SK-N-SH treated with all-trans-retinoic acid at 6 μM for 48 hours (cell line): ENCODE results near the gene ASCC1.

Experiments
- ATAC-seq: fragments of 200-7000 bp; cut with Tn5 transposase; 3 replicates; pipeline ENCODE4 v1.9.1; 2020; ENCODE audit warnings: mild to moderate bottlenecking, moderate library complexity
- ARNTL ChIP-seq: fragments of 450-650 bp; formaldehyde crosslinking; IDR thresholded peaks from 2 replicates; pipeline ENCODE4 v1.5.0; 2020; ENCODE audit warnings: low read depth, mild to moderate bottlenecking, moderate library complexity, borderline replicate concordance
- BACH2 ChIP-seq: fragments of 250-450 bp; sonication (Bioruptor Pico); IDR thresholded peaks from 2 replicates; pipeline ENCODE4 v1.9.0; 2021; ENCODE audit warnings: mild to moderate bottlenecking, borderline replicate concordance
- CSDC2 ChIP-seq: fragments of 250-450 bp; sonication (Bioruptor Pico); IDR thresholded peaks from 2 replicates; pipeline ENCODE4 v1.5.0; 2020; ENCODE audit warnings: mild to moderate bottlenecking, moderate library complexity
- CSRNP3 ChIP-seq: fragments of 250-450 bp; sonication (Bioruptor Pico); IDR thresholded peaks from 2 replicates; pipeline ENCODE4 v1.5.1; 2021; ENCODE audit warnings: mild to moderate bottlenecking, moderate library complexity
- ESRRG ChIP-seq: fragments of 250-450 bp; sonication (Bioruptor Pico); IDR thresholded peaks from 2 replicates; pipeline ENCODE4 v1.6.1; 2021; ENCODE audit warnings: mild to moderate bottlenecking
- GLIS3 ChIP-seq: fragments of 250-450 bp; sonication (Bioruptor Pico); IDR thresholded peaks from 2 replicates; pipeline ENCODE4 v1.5.0; 2020; ENCODE audit warnings: mild to moderate bottlenecking, moderate library complexity
- ISL1 ChIP-seq: fragments of 250-450 bp; sonication (Bioruptor Pico); IDR thresholded peaks from 2 replicates; pipeline ENCODE4 v2.1.2; 2022; ENCODE audit warnings: mild to moderate bottlenecking, moderate library complexity
- OSR1 ChIP-seq: fragments of 250-450 bp; sonication (Bioruptor Pico); IDR thresholded peaks from 2 replicates; pipeline ENCODE4 v1.8.0; 2022; ENCODE audit warnings: moderate library complexity, mild to moderate bottlenecking, inconsistent platforms
- PATZ1 ChIP-seq: fragments of 250-450 bp; sonication (Bioruptor Pico); IDR thresholded peaks from 2 replicates; pipeline ENCODE4 v1.8.0; 2020; ENCODE audit warnings: mild to moderate bottlenecking, moderate library complexity, borderline replicate concordance
- POU6F1 ChIP-seq: fragments of 250-450 bp; sonication (Bioruptor Pico); IDR thresholded peaks from 2 replicates; pipeline ENCODE4 v1.8.0; 2021; ENCODE audit warnings: low read depth, mild to moderate bottlenecking, moderate library complexity, borderline replicate concordance
- RARB ChIP-seq: fragments of 250-450 bp; sonication (Bioruptor Pico); IDR thresholded peaks from 2 replicates; pipeline ENCODE4 v1.8.0; 2021; ENCODE audit warnings: mild to moderate bottlenecking, moderate library complexity
- SNAI2 ChIP-seq: fragments of 250-450 bp; sonication (Bioruptor Pico); IDR thresholded peaks from 2 replicates; pipeline ENCODE4 v1.5.0; 2020; ENCODE audit warnings: mild to moderate bottlenecking, moderate library complexity
- TCF4 ChIP-seq: fragments of 250-450 bp; sonication (Bioruptor Pico); IDR thresholded peaks from 2 replicates; pipeline ENCODE4 v1.8.0; 2021; ENCODE audit warnings: mild to moderate bottlenecking, moderate library complexity, borderline replicate concordance
- TOX ChIP-seq: fragments of 250-450 bp; sonication (Bioruptor Pico); IDR thresholded peaks from 2 replicates; pipeline ENCODE4 v1.8.0; 2021; ENCODE audit warnings: mild to moderate bottlenecking, moderate library complexity, borderline replicate concordance
- TSHZ2 ChIP-seq: fragments of 250-450 bp; sonication (Bioruptor Pico); IDR thresholded peaks from 2 replicates; pipeline ENCODE4 v1.5.0; 2020; ENCODE audit warnings: mild to moderate bottlenecking, moderate library complexity
- ZC3H10 ChIP-seq: fragments of 250-450 bp; sonication (Bioruptor Pico); IDR thresholded peaks from 2 replicates; pipeline ENCODE4 v1.5.1; 2021; ENCODE audit warnings: mild to moderate bottlenecking, moderate library complexity
- ZFP3 ChIP-seq: fragments of 250-450 bp; sonication (Bioruptor Pico); IDR thresholded peaks from 2 replicates; pipeline ENCODE4 v1.5.0; 2020; ENCODE audit warnings: mild to moderate bottlenecking, moderate library complexity
- ZNF565 ChIP-seq: fragments of 450-650 bp; formaldehyde crosslinking; conservative IDR thresholded peaks from 2 replicates; pipeline ENCODE4 v1.5.0; 2020; ENCODE audit warnings: low read depth, mild to moderate bottlenecking, moderate library complexity
- ZNF8 ChIP-seq: fragments of 450-650 bp; formaldehyde crosslinking; IDR thresholded peaks from 2 replicates; pipeline ENCODE4 v1.5.0; 2020; ENCODE audit warnings: mild to moderate bottlenecking, moderate library complexity
- TF ChIP-seq, protein P1 (sequence below): fragments of 250-450 bp; sonication (Bioruptor Pico); IDR thresholded peaks from 2 replicates; pipeline ENCODE4 v1.5.1; 2020; ENCODE audit warnings: low read depth, mild to moderate bottlenecking, moderate library complexity

The ASCC1 gene

GRCh38 chr10:72235544-72236279 is 19.6 kb upstream of the ASCC1 start (continued):
- TF ChIP-seq ZNF565 (no peak), ARNTL (no peak), TCF4 (CRISPR knock-in tag) (no peak), ISL1 (CRISPR knock-in tag) (no peak)

GRCh38 chr10:72234560-72235095 is 18.6 kb upstream of the ASCC1 start:
- no peak for ATAC-seq
- TF ChIP-seq TSHZ2 (CRISPR knock-in tag) (no peak), ZFP3 (CRISPR knock-in tag) (no peak), ZNF8 (CRISPR knock-in tag) (no peak), POU6F1 (CRISPR knock-in tag) (no peak), ZC3H10 (no peak), TCF4 (CRISPR knock-in tag) (no peak), TOX (no peak), ARNTL (no peak), ESRRG (no peak), OSR1 (CRISPR knock-in tag) (no peak)
- TF ChIP-seq, all 23 proteins: peak for 0

GRCh38 chr10:72233621-72234020 is 17.5 kb upstream of the ASCC1 start:
- no peak for ATAC-seq
- TF ChIP-seq SNAI2 (CRISPR knock-in tag) (no peak), ESRRG (no peak), RARB (CRISPR knock-in tag) (no peak), ARNTL (no peak), ZC3H10 (no peak), CSDC2 (no peak), ZFP3 (CRISPR knock-in tag) (no peak), BACH2 (CRISPR knock-in tag) (no peak), CSRNP3 (CRISPR knock-in tag) (no peak), GLIS3 (CRISPR knock-in tag) (no peak), TCF4 (CRISPR knock-in tag) (no peak), PATZ1 (CRISPR knock-in tag) (no peak)
- TF ChIP-seq, protein P1, sequence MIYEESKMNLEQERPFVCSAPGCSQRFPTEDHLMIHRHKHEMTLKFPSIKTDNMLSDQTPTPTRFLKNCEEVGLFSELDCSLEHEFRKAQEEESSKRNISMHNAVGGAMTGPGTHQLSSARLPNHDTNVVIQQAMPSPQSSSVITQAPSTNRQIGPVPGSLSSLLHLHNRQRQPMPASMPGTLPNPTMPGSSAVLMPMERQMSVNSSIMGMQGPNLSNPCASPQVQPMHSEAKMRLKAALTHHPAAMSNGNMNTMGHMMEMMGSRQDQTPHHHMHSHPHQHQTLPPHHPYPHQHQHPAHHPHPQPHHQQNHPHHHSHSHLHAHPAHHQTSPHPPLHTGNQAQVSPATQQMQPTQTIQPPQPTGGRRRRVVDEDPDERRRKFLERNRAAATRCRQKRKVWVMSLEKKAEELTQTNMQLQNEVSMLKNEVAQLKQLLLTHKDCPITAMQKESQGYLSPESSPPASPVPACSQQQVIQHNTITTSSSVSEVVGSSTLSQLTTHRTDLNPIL (CRISPR knock-in tag): no peak
